PFSK-1 (cell line): ENCODE data around the gene EFCAB8.

ENCODE experiments used
- FOXP2 ChIP-seq: optimal IDR thresholded peaks from 2 replicates; pipeline ENCODE3; 2011; ENCODE audit warnings: borderline replicate concordance, control low read depth, inconsistent platforms; ENCODE audit not compliant: insufficient read depth; ENCODE audit errors: extremely low read length, extremely low read depth
- POLR2AphosphoS5 ChIP-seq: IDR thresholded peaks from 2 replicates; pipeline ENCODE4 v1.6.1; 2012; ENCODE audit warnings: low read depth, mild to moderate bottlenecking, control low read depth, low read length, moderate library complexity
- SIN3A ChIP-seq: IDR thresholded peaks from 2 replicates; pipeline ENCODE4 v1.6.1; 2012; ENCODE audit warnings: mild to moderate bottlenecking, low read length, moderate library complexity, borderline replicate concordance; ENCODE audit not compliant: insufficient read depth
- TAF1 ChIP-seq: IDR thresholded peaks from 2 replicates; pipeline ENCODE4 v1.6.1; 2012; ENCODE audit warnings: low read length, control low read depth, borderline replicate concordance; ENCODE audit not compliant: insufficient read depth
- TF ChIP-seq, protein P1 (sequence below), 2 experiments: IDR thresholded peaks; 2 replicates each; pipeline versions ENCODE4 v1.6.1 to v1.8.0; 2011 to 2012; ENCODE audit warnings: low read depth in 2 of 2, low read length in 2 of 2, control low read depth in 1 of 2, inconsistent platforms in 1 of 2, mild to moderate bottlenecking in 1 of 2, moderate library complexity in 1 of 2; ENCODE audit not compliant: insufficient read depth in 1 of 2

Gene EFCAB8

DNA sequence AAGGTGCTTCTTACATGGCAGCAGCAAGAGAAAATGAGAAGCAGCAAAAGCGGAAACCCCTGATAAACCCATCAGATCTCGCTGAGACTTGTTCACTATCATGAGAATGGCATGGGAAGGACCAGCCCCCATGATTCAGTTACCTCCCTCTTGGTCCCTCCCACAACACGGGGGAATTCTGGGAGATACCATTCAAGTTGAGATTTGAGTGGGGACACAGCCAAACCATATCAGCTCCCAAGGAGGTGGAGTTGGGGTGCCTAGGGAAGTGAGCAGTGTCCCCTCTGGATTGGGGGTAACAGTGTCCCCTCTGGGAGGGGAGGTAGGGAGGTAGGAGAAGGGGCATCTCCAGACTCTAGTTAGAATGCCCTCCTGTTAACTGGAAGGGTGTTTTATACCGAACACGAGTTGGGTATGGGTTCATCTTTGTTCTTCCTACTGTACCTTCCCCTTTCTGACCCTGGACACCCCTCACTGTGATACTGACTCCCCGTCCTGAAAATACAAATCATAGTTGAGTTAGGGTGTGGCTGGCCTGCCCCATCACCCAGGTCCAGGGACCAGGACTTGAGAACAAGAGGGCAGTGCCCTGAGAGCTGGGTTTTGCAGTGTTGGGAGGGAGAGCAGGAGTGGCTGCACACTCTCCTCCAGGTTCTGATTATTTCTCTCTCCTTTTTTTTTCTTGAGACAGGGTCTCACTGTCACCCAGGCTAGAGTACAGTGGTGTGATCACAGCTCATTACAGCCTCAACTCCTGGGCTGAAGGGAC, 62.0 kb downstream of the EFCAB8 start:
- no peak for TF ChIP-seq FOXP2
- TF ChIP-seq POLR2AphosphoS5: no peak
- no peak for TF ChIP-seq SIN3A
- TF ChIP-seq TAF1: no peak
- TF ChIP-seq, protein P1, sequence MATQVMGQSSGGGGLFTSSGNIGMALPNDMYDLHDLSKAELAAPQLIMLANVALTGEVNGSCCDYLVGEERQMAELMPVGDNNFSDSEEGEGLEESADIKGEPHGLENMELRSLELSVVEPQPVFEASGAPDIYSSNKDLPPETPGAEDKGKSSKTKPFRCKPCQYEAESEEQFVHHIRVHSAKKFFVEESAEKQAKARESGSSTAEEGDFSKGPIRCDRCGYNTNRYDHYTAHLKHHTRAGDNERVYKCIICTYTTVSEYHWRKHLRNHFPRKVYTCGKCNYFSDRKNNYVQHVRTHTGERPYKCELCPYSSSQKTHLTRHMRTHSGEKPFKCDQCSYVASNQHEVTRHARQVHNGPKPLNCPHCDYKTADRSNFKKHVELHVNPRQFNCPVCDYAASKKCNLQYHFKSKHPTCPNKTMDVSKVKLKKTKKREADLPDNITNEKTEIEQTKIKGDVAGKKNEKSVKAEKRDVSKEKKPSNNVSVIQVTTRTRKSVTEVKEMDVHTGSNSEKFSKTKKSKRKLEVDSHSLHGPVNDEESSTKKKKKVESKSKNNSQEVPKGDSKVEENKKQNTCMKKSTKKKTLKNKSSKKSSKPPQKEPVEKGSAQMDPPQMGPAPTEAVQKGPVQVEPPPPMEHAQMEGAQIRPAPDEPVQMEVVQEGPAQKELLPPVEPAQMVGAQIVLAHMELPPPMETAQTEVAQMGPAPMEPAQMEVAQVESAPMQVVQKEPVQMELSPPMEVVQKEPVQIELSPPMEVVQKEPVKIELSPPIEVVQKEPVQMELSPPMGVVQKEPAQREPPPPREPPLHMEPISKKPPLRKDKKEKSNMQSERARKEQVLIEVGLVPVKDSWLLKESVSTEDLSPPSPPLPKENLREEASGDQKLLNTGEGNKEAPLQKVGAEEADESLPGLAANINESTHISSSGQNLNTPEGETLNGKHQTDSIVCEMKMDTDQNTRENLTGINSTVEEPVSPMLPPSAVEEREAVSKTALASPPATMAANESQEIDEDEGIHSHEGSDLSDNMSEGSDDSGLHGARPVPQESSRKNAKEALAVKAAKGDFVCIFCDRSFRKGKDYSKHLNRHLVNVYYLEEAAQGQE (IDR thresholded peaks at IDR 0.05; ENCODE audit: insufficient read depth in 1 of 2, low read depth in 2 of 2, low read length in 2 of 2): no peak

GRCh38 chr20:32922466-32922865, 63.7 kb downstream of the EFCAB8 start:
- no peak for TF ChIP-seq POLR2AphosphoS5
- no peak for TF ChIP-seq FOXP2

GRCh38 chr20:32924781-32925180, 66.1 kb downstream of the EFCAB8 start:
- no peak for TF ChIP-seq SIN3A
- no peak for TF ChIP-seq TAF1
- no peak for TF ChIP-seq FOXP2
- TF ChIP-seq POLR2AphosphoS5: no peak
- TF ChIP-seq, protein P1 (IDR thresholded peaks at IDR 0.05; ENCODE audit: insufficient read depth in 1 of 2, low read depth in 2 of 2, low read length in 2 of 2): no peak

- no peak for TF ChIP-seq POLR2AphosphoS5
Measured at GRCh38 chr20:32925481-32926196, 66.9 kb downstream of the EFCAB8 start.

- no peak for TF ChIP-seq FOXP2
- no peak for TF ChIP-seq SIN3A
- no peak for TF ChIP-seq TAF1
- TF ChIP-seq, protein P1 (IDR thresholded peaks at IDR 0.05; ENCODE audit: insufficient read depth in 1 of 2, low read depth in 2 of 2, low read length in 2 of 2): no peak
- no peak for TF ChIP-seq POLR2AphosphoS5
Measured at GRCh38 chr20:32929162-32929561, 70.4 kb downstream of the EFCAB8 start.

- TF ChIP-seq, protein P1 (IDR thresholded peaks at IDR 0.05; ENCODE audit: insufficient read depth in 1 of 2, low read depth in 2 of 2, low read length in 2 of 2): no peak
- no peak for TF ChIP-seq POLR2AphosphoS5
- no peak for TF ChIP-seq FOXP2
- no peak for TF ChIP-seq SIN3A
- TF ChIP-seq TAF1: no peak
Measured at GRCh38 chr20:32930181-32930580, 71.5 kb downstream of the EFCAB8 start.
